ENCODE data around the gene AHRR.

DNA sequence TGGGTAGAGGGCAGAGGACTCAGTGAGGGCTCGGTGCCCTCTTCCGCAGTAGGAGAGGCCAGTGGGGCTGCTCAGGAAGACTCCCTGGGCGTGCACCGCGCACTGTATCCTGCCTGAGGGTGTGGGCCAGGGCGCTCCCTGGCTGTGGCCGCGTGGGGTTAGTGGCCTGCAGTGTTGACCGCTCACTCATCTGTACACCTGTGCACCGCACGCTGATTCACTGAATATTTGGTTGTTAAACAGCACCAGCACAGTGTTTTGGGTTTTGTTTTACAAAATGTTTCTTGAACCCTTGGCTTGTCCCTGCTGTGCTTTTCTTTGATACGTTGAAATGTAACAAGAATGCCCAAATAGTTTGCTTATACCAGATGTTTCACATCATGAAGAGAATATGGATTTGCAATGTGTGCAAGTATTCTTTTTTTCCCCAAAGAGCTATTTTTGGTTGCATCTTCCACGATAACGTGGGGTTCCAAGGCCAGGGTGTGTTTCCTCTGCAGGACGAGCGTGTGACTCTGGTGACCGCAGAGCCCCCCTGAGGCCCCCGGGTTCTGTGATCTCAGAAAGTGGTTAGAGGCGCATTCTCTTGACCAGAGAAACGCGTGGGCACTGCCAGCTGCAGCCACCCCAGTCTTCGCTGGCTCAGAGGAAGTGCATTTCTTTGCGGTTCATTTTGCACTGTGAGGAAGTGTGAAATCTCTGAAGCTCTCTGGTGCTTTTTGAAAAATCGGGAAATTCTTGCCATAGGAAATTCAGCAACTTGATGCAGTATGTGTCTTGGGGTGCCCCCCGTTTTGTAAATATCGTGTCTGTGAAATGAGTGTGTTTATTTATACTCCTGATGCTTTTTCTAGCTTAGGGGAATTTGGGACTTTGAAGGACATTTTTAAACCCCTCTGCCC lies 46.9 kb downstream of the AHRR start:
- TF ChIP-seq, protein P1, sequence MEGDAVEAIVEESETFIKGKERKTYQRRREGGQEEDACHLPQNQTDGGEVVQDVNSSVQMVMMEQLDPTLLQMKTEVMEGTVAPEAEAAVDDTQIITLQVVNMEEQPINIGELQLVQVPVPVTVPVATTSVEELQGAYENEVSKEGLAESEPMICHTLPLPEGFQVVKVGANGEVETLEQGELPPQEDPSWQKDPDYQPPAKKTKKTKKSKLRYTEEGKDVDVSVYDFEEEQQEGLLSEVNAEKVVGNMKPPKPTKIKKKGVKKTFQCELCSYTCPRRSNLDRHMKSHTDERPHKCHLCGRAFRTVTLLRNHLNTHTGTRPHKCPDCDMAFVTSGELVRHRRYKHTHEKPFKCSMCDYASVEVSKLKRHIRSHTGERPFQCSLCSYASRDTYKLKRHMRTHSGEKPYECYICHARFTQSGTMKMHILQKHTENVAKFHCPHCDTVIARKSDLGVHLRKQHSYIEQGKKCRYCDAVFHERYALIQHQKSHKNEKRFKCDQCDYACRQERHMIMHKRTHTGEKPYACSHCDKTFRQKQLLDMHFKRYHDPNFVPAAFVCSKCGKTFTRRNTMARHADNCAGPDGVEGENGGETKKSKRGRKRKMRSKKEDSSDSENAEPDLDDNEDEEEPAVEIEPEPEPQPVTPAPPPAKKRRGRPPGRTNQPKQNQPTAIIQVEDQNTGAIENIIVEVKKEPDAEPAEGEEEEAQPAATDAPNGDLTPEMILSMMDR (IDR thresholded peaks at IDR 0.05): no peak
- no peak for TF ChIP-seq POLR2A (IDR thresholded peaks at IDR 0.05)
